HTERT RPE-1 (cell line): ENCODE measurements around the gene CTH.
"Not testable (repeated sequence)": the region's sequence is repeated elsewhere in the genome, so short reads cannot be mapped to it uniquely, and the experiment has no call there.

Source experiments
- in situ Hi-C: fragments of 300-500 bp; cut with MboI; formaldehyde crosslinking; loops from 4 replicates; pipeline ENCODE4 v1.14.3; 2020; ENCODE audit warnings: low sequenced_read_pairs

CTH gene

DNA sequence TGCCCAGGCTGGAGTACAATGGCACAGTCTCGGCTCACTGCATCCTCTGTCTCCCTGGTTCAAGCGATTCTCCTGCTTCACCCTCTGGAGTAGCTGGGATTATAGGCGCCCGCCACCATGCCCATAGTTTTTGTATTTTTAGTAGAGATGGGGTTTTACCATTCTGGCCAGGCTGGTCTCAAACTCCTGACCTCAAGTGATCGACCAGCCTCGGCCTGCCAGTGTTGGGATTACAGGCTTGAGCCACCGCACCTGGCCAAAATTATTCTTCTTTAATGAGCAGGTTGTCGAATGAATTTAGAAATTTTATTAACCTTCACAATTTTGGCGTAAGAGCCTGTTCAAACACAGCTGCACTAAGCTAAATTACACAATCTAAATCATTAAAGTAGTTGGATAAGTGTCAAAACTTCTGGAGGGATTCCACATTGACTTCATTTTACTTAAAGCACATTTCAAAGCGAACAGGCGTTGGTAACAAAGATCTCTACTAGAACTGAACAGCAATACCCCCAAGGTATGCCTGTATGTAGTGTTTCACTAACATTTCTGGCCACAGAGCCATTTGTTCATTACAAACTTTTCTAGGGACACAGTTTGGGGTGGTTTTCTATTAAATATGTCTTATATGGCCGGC is 5.2 kb upstream of the CTH start:
- in situ Hi-C loops = no loop called here

DNA sequence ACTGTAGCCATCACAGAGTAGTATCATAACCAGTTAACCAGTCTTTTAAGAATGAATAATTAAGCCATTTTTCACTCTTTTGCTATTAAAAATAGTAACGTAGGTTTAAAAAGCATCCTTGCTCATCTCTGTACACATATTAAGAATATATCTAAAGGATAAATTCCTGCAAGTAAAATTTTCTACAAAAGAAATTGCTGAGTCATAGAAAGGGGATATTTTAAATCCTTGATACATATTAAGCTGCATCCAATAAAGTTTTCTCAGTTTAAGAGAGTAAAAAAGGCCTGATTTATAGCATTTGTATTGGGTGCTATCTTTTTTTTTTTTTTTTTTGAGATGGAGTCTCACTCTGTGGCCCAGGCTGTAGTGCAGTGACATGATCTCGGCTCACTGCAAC is 1.9 kb upstream of the CTH start:
- in situ Hi-C loops = no loop called here

DNA sequence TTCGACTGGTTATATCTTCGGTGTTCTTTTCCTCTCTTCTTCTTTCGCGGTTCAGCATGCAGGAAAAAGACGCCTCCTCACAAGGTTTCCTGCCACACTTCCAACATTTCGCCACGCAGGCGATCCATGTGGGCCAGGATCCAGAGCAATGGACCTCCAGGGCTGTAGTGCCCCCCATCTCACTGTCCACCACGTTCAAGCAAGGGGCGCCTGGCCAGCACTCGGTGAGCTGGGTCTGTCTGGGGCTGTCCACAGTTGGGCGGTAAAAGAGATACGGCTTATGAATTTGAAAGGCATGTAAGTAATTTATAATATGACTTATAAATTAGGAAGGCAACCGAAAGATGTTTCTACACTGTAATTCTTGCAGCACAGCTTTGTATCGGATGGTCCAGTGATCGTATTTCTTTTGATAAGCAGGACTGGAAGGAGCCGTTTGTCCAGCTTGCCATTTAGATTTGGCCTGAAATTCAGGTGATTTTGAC is 334 bp downstream of the CTH start:
- in situ Hi-C loops = no loop called here

- in situ Hi-C loops = no loop called here
These were observed 4.8 kb downstream of the CTH start for GRCh38 chr1:70415882-70416281.

GRCh38 chr1:70418973-70419734 is 8.1 kb downstream of the CTH start:
- in situ Hi-C loops = not testable (repeated sequence)

GRCh38 chr1:70420320-70420719 is 9.3 kb downstream of the CTH start:
- in situ Hi-C loops = no loop called here

DNA sequence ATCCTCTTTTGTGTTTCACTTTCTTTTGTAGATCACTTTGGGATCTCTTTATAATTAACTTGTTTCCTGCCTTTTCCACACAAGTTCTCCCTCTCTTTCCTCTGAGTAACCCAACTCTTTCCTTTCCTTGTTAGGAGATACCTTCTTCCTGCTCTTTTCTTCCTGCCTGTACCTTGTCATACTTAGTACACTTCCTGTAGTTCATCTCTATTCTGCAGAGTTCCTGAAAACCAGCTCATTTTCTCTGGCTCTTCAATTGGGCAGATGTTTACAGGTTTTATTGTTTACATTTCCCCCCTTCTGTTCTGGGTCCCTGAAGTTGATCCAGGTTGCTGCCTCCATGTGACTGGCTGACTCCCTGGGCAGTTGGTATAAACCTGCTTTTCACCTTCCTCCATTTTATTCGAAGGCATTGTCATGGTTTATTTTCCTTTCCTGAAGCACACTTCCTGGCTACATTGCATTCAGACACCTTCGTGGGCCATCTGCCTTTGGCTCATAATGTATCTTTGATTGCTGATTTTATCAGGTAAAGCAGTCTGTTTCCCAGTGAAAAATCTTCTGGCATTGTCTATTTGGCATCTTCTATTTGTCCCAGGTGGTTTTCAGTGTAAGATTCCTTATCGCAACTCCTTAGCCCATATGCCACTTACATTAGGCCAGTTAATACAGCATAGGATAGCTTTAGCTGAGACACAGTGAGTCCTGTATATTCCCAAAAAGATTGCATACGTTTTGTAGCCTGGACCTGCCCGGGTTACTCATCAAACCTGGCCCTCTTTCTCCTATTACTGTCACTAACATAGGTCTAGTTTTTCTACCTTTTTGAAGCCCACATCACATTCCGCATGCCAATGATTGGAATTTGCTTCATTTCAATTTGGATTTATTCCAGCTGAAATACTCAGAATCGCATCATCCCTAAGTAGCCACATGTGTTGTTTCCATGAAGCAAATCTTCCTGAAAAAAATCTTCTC is 15.4 kb downstream of the CTH start:
- in situ Hi-C loops = no loop called here

GRCh38 chr1:70427976-70428375 is 16.9 kb downstream of the CTH start:
- in situ Hi-C loops = no loop called here

GRCh38 chr1:70429219-70429618 is 18.2 kb downstream of the CTH start:
- in situ Hi-C loops = no loop called here

- in situ Hi-C loops = no loop called here
These were observed 18.7 kb downstream of the CTH start for GRCh38 chr1:70429757-70430156.

GRCh38 chr1:70431317-70431716 is 20.2 kb downstream of the CTH start:
- in situ Hi-C loops = no loop called here

DNA sequence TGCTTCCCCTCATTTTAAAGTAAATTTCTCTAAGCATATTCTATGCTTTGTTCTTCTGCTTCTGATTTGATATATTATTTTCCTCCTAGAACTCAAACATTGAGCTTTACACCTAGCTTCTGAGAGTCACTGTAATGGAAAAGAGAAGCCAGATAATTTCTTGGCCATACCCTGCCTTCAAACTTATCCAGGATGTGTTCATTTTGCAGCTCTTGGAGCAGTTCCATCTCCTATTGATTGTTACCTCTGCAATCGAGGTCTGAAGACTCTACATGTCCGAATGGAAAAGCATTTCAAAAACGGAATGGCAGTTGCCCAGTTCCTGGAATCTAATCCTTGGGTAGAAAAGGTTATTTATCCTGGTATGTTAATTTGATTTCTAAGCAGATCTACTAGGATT is 20.8 kb downstream of the CTH start:
- in situ Hi-C loops = no loop called here

DNA sequence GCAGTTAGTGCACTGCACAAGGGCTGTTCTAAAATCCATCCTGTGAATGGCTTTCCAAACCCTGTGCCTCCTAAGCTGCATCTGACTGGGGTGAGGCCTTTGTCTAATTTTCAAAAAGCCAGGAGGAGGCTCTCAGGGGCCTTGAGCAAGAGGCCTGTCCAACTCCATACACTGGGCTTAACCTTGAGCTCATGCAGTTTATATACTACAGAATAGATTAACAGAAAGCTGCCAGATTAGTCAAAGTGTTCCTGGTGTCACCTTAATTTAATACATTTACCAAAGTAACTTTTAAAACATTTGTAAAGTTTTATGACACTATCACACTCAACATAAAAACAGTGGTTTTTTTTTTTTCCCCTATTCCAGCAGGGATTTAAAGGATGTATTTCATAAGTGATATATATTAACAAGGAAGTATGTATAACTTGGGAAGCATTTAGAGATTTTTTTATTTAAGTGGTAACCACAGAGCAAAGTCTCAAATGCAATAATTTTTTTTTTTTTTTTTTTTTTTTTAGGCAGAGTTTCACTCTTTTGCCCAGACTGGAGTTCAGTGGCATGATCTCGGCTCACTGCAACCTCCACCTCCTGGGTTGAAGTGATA is 23.3 kb downstream of the CTH start:
- in situ Hi-C loops = no loop called here

GRCh38 chr1:70436622-70437251 is 25.7 kb downstream of the CTH start:
- in situ Hi-C loops = no loop called here

- in situ Hi-C loops = no loop called here
These were observed 27.5 kb downstream of the CTH start for GRCh38 chr1:70438529-70438928.

DNA sequence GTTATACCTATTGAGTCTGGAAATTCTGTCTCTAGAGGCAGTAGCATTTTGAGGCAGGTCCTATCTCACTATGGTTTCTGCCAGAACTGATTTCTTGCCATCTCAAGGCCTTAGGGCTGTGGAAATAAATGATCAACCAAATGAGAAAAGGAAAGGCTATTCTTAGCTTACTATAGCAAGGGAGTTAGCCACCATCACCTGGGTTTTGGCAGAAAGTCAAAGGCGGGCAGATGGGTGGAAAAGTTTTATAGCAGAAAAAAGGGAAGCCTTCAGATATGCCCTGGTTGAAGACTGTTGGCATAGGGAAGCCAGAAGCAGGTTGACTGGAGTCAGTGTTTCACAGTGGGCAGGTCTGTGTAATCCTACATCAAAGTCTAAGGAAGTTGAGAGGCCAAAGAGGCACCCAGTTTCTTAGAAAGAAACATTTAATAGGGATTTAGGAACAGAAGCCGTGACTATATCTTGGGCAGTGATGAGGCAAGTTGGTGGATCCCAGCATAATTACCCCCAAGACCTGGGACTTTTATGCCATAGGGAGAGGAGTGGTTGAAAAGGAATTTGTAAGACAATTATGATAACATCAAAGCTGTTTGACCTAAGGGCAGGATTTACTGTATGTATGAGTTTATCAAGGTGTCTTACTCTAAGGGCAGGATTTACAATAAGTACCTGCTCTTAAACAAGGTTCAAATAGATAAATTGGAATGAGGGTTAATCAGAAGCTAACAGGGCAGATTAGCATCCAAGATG is 29.7 kb downstream of the CTH start:
- in situ Hi-C loops = no loop called here

- in situ Hi-C loops = no loop called here
These were observed 30.4 kb downstream of the CTH start for GRCh38 chr1:70441392-70442035.

DNA sequence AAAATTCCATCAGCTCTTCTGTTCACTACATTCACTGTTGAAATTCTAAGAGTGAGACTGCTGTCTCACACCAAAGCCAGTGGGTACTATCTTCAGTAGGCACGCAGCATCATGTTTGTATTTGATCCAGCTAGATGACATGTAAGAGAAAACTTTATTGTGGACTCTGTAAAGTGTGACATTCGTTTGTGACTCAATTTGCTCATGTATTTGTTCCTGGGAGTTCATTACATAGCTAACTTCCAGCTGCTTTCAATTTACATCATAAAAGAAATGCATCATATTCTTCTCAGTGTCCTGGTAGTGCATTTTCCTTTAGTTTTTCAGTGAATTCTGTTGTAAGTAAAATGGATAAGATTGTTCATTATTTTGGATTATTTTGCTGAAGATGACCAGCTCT is 31.4 kb downstream of the CTH start:
- in situ Hi-C loops = no loop called here

- in situ Hi-C loops = no loop called here
These were observed 32.7 kb downstream of the CTH start for GRCh38 chr1:70443739-70444138.
